CD4-positive, alpha-beta T cell (primary cell): ENCODE results near the gene CYTL1. TPM values are rescaled to one million over a fixed set of nuclear protein-coding genes. Genes with fewer than 3 reads are reported as not detected.

ENCODE experiments used
- ATAC-seq: fragments of 200-7000 bp; cut with Tn5 transposase; one replicate; pipeline ENCODE4 v1.10.0; 2022; ENCODE audit warnings: mild to moderate bottlenecking; ENCODE audit not compliant: poor library complexity
- CTCF ChIA-PET: fragments of 350-600 bp; sonication (Branson Sonifier 250); formaldehyde crosslinking; loops from one replicate; lab custom pipeline; 2021; ENCODE audit warnings: antibody characterized with exemption, inconsistent platforms; lab: Charles Lee
- POLR2A ChIA-PET: fragments of 350-600 bp; sonication (Branson Sonifier 250); formaldehyde crosslinking; loops from one replicate; lab custom pipeline; 2021; ENCODE audit warnings: antibody characterized with exemption, inconsistent platforms; lab: Charles Lee
- DNase-seq, 14 experiments: peaks; one replicate each; pipeline ENCODE4 v3.0.0-alpha.2; 2013 to 2020; ENCODE audit warnings: mixed read lengths in 2 of 14
- H3K27ac ChIP-seq, 2 donors: one replicate each; pipeline versions ENCODE4 v1.5.1 to v1.7.0; 2013; ENCODE audit warnings: low read length in 2 of 2, low read depth in 1 of 2, mild to moderate bottlenecking in 1 of 2
- H3K27me3 ChIP-seq, 2 experiments: 1 replicate in 1 of 2; 2 replicates in 1 of 2; pipeline versions ENCODE4 v1.6.1 to v1.7.0; 2013; ENCODE audit warnings: low read length in 2 of 2, control low read depth in 1 of 2, mild to moderate bottlenecking in 1 of 2, moderate library complexity in 1 of 2; ENCODE audit not compliant: insufficient read depth in 2 of 2, control insufficient read depth in 1 of 2
- H3K36me3 ChIP-seq: one replicate; pipeline ENCODE4 v1.6.1; 2013; ENCODE audit warnings: low read length, control low read depth; ENCODE audit not compliant: insufficient read depth
- H3K4me1 ChIP-seq: one replicate; pipeline ENCODE4 v1.6.1; 2013; ENCODE audit warnings: low read length, control low read depth; ENCODE audit not compliant: insufficient read depth
- H3K4me3 ChIP-seq: one replicate; pipeline ENCODE4 v1.5.1; 2013; ENCODE audit warnings: mild to moderate bottlenecking, low read length, moderate library complexity
- H3K9me3 ChIP-seq, 2 experiments: 1 replicate in 1 of 2; 2 replicates in 1 of 2; pipeline versions ENCODE4 v1.6.1 to v1.7.0; 2013; ENCODE audit warnings: low read length in 2 of 2, mild to moderate bottlenecking in 2 of 2, control low read depth in 1 of 2, moderate library complexity in 1 of 2; ENCODE audit not compliant: control insufficient read depth in 1 of 2, insufficient read depth in 1 of 2
- H3K27ac Mint-ChIP-seq: one replicate; pipeline ENCODE4 v1.8.0; 2020; ENCODE audit warnings: mixed read lengths
- H3K27me3 Mint-ChIP-seq: one replicate; pipeline ENCODE4 v1.8.0; 2021; ENCODE audit warnings: mixed read lengths
- H3K36me3 Mint-ChIP-seq: one replicate; pipeline ENCODE4 v1.8.0; 2021; ENCODE audit warnings: low read depth, mixed read lengths
- H3K4me1 Mint-ChIP-seq: one replicate; pipeline ENCODE4 v1.8.0; 2021; ENCODE audit warnings: low read depth, mixed read lengths
- H3K4me3 Mint-ChIP-seq: one replicate; pipeline ENCODE4 v1.8.0; 2020; ENCODE audit warnings: mild to moderate bottlenecking, mixed read lengths
- H3K9me3 Mint-ChIP-seq: one replicate; pipeline ENCODE4 v1.8.0; 2020; ENCODE audit warnings: mixed read lengths
- CTCF ChIP-seq: fragments of 200-600 bp; IDR thresholded peaks from one replicate; pipeline ENCODE4 v1.8.0; 2022; ENCODE audit warnings: antibody characterized with exemption, mild to moderate bottlenecking
- intact Hi-C, 2 experiments: fragments of 100-400 bp; cut with DNase I in 1 of 2; cut with micrococcal nuclease in 1 of 2; formaldehyde crosslinking; loops; one replicate each; pipeline versions ENCODE4 v1.15.1 to v1.9.0; 2023 to 2025; cut with DNase I, micrococcal nuclease
- total RNA-seq, 174 experiments: library from RNA in 2 of 174; stranded (reverse) in 2 of 174; gene quantifications; one replicate each; pipeline ENCODE4 v1.2.3 and lab custom pipeline; 2021 to 2026

CYTL1 gene
- total RNA-seq, 2 experiments from 2014 or later = not detected

- H3K4me3 Mint-ChIP-seq = no peak overlapping the region
- H3K4me1 Mint-ChIP-seq = no peaks in the 10 kb centered on the region
- ATAC-seq (no peak), DNase-seq (no peak)
- Histone ChIP-seq H3K27me3 (peaks cover 3 to 7% of the 10 kb centered on the region in 2 experiments), H3K9me3 (no peaks in the 10 kb centered on the region), H3K27ac (no peak overlapping the region), H3K4me1 (no peaks in the 10 kb centered on the region), H3K4me3 (no peak overlapping the region), H3K36me3 (no peaks in the 10 kb centered on the region)
- TF ChIP-seq CTCF = no peak
- peaks cover 20% of the 10 kb centered on the region for H3K27me3 Mint-ChIP-seq
- no peak overlapping the region for H3K27ac Mint-ChIP-seq
- POLR2A ChIA-PET = no interaction called here
- no peaks in the 10 kb centered on the region for H3K9me3 Mint-ChIP-seq
- CTCF ChIA-PET = no interaction called here
- intact Hi-C loops = loop anchor here (5.0 to 10.0 kb wide), 2 partner anchors 506 to 822 kb away; no protein-coding TSS in a partner anchor
- no peaks in the 10 kb centered on the region for H3K36me3 Mint-ChIP-seq
These were observed 26.4 kb downstream of the CYTL1 start for GRCh38 chr4:4992833-4993232.

- Histone ChIP-seq H3K27ac (no peak overlapping the region), H3K27me3 (peaks cover 3 to 7% of the 10 kb centered on the region in 2 experiments), H3K9me3 (no peaks in the 10 kb centered on the region), H3K4me1 (no peaks in the 10 kb centered on the region), H3K4me3 (no peak overlapping the region), H3K36me3 (no peaks in the 10 kb centered on the region)
- POLR2A ChIA-PET = no interaction called here
- H3K4me1 Mint-ChIP-seq = no peaks in the 10 kb centered on the region
- H3K27ac Mint-ChIP-seq = no peak overlapping the region
- peaks cover 20% of the 10 kb centered on the region for H3K27me3 Mint-ChIP-seq
- no peak overlapping the region for H3K4me3 Mint-ChIP-seq
- intact Hi-C loops = loop anchor here (5.0 to 10.0 kb wide), 2 partner anchors 504 to 823 kb away; no protein-coding TSS in a partner anchor
- no peak for DNase-seq
- CTCF ChIA-PET = no interaction called here
- TF ChIP-seq CTCF = no peak
- no peaks in the 10 kb centered on the region for H3K36me3 Mint-ChIP-seq
- no peak for ATAC-seq
- H3K9me3 Mint-ChIP-seq = no peaks in the 10 kb centered on the region
These were observed 27.6 kb downstream of the CYTL1 start for GRCh38 chr4:4991541-4992099.

- CTCF ChIA-PET = no interaction called here
- no peak for ATAC-seq
- Mint-ChIP-seq H3K9me3 (no peaks in the 10 kb centered on the region), H3K27ac (no peak overlapping the region), H3K36me3 (no peaks in the 10 kb centered on the region), H3K4me1 (no peaks in the 10 kb centered on the region), H3K4me3 (no peak overlapping the region), H3K27me3 (peaks cover 20% of the 10 kb centered on the region)
- H3K4me3 ChIP-seq = no peak overlapping the region
- H3K9me3 ChIP-seq = no peaks in the 10 kb centered on the region
- peak in 1 of 14 experiments; percentile 17 for DNase-seq
- peaks cover 3 to 7% of the 10 kb centered on the region in 2 experiments for H3K27me3 ChIP-seq
- intact Hi-C loops = loop anchor here (5.0 to 10.0 kb wide), 2 partner anchors 504 to 824 kb away; no protein-coding TSS in a partner anchor
- POLR2A ChIA-PET = no interaction called here
- no peak for TF ChIP-seq CTCF
- H3K27ac ChIP-seq = no peak overlapping the region
- no peaks in the 10 kb centered on the region for H3K36me3 ChIP-seq
- no peaks in the 10 kb centered on the region for H3K4me1 ChIP-seq
These were observed 28.3 kb downstream of the CYTL1 start for GRCh38 chr4:4990857-4991540.
